GM23338 (cell line): ENCODE measurements around the gene HERPUD2. TPM values are rescaled to one million over a fixed set of nuclear protein-coding genes. Genes with fewer than 3 reads are reported as not detected.

Experiments used
- ATAC-seq: fragments of 200-7000 bp; cut with Tn5 transposase; 3 replicates; pipeline ENCODE4 v1.9.1; 2020
- DNase-seq: peaks from one replicate; pipeline ENCODE4 v3.0.0-alpha.2; 2015; ENCODE audit warnings: low spot score
- H2AFZ ChIP-seq: fragments of 200-600 bp; sonication (generic); 2 replicates; pipeline ENCODE4 v1.8.0; 2016; ENCODE audit warnings: antibody characterized with exemption, mild to moderate bottlenecking, moderate library complexity
- H3F3A ChIP-seq: fragments of 200-600 bp; sonication (generic); replicated peaks from 2 replicates; pipeline ENCODE4 v1.8.0; 2017; ENCODE audit warnings: antibody characterized with exemption, mixed run types, low read depth
- H3K27ac ChIP-seq: fragments of 200-600 bp; sonication (generic); 2 replicates; pipeline ENCODE4 v1.6.1; 2016; ENCODE audit warnings: low read depth
- H3K27me3 ChIP-seq: fragments of 200-600 bp; sonication (generic); 2 replicates; pipeline ENCODE4 v1.8.0; 2016; ENCODE audit warnings: mild to moderate bottlenecking, mixed run types, moderate library complexity; ENCODE audit not compliant: insufficient read depth
- H3K36me3 ChIP-seq: fragments of 200-600 bp; sonication (generic); 2 replicates; pipeline ENCODE4 v1.8.0; 2016; ENCODE audit warnings: mild to moderate bottlenecking; ENCODE audit not compliant: insufficient read depth
- H3K4me1 ChIP-seq: fragments of 200-600 bp; sonication (generic); 2 replicates; pipeline ENCODE4 v1.8.0; 2016; ENCODE audit warnings: mild to moderate bottlenecking, moderate library complexity; ENCODE audit not compliant: insufficient read depth
- H3K4me2 ChIP-seq: fragments of 200-600 bp; sonication (generic); 2 replicates; pipeline ENCODE4 v1.7.1; 2017; ENCODE audit warnings: mixed run types
- H3K4me3 ChIP-seq: fragments of 200-600 bp; sonication (generic); 2 replicates; pipeline ENCODE4 v1.6.1; 2016; ENCODE audit warnings: mixed run types
- H3K79me2 ChIP-seq: fragments of 200-600 bp; sonication (generic); replicated peaks from 2 replicates; pipeline ENCODE4 v1.8.0; 2017; ENCODE audit warnings: mild to moderate bottlenecking; ENCODE audit not compliant: insufficient read depth
- H3K9me2 ChIP-seq: fragments of 200-600 bp; sonication (generic); 2 replicates; pipeline ENCODE4 v1.8.0; 2017; ENCODE audit not compliant: insufficient read depth
- H4K20me1 ChIP-seq: fragments of 200-600 bp; sonication (generic); replicated peaks from 2 replicates; pipeline ENCODE4 v1.8.0; 2017; ENCODE audit warnings: mild to moderate bottlenecking; ENCODE audit not compliant: insufficient read depth
- H3K27ac Mint-ChIP-seq: 2 replicates; pipeline ENCODE4 v1.8.0; 2020; ENCODE audit warnings: inconsistent platforms, mild to moderate bottlenecking, moderate library complexity, mixed read lengths
- H3K27me3 Mint-ChIP-seq: 3 replicates; pipeline ENCODE4 v1.8.0; 2022; ENCODE audit warnings: low read depth, mild to moderate bottlenecking, moderate library complexity, mixed read lengths, inconsistent platforms; ENCODE audit not compliant: insufficient read depth, poor library complexity
- H3K36me3 Mint-ChIP-seq: 3 replicates; pipeline ENCODE4 v1.8.0; 2021; ENCODE audit warnings: low read depth, mild to moderate bottlenecking, inconsistent platforms, moderate library complexity, mixed read lengths
- H3K4me1 Mint-ChIP-seq: 3 replicates; pipeline ENCODE4 v1.8.0; 2020; ENCODE audit warnings: mild to moderate bottlenecking, inconsistent platforms, mixed read lengths
- H3K4me3 Mint-ChIP-seq: 3 replicates; pipeline ENCODE4 v1.8.0; 2021; ENCODE audit warnings: moderate library complexity, mild to moderate bottlenecking, inconsistent platforms, mixed read lengths
- H3K9me3 Mint-ChIP-seq: 3 replicates; pipeline ENCODE4 v1.8.0; 2020; ENCODE audit warnings: moderate library complexity, mild to moderate bottlenecking, inconsistent platforms, mixed read lengths
- CTCF ChIP-seq, 2 experiments: fragments of 200-600 bp in 1 of 2; sonication (generic) in 1 of 2; conservative IDR thresholded peaks; 2 replicates each; pipeline versions ENCODE4 v1.5.1 to v1.6.1; 2016 to 2017; ENCODE audit warnings: antibody characterized with exemption in 2 of 2, low read depth in 2 of 2, mild to moderate bottlenecking in 2 of 2, moderate library complexity in 1 of 2
- ETS1 ChIP-seq: IDR thresholded peaks from 2 replicates; pipeline ENCODE4 v1.6.1; 2016; ENCODE audit warnings: antibody characterized with exemption
- EZH2 ChIP-seq: fragments of 200-600 bp; sonication (generic); IDR thresholded peaks from one replicate; pipeline ENCODE4 v1.8.0; 2017; ENCODE audit warnings: antibody characterized with exemption, mild to moderate bottlenecking, low read depth; ENCODE audit not compliant: unreplicated experiment
- EZH2phosphoT487 ChIP-seq: fragments of 200-600 bp; sonication (generic); IDR thresholded peaks from one replicate; pipeline ENCODE4 v1.8.1; 2018; ENCODE audit warnings: antibody characterized with exemption; ENCODE audit not compliant: unreplicated experiment
- JUNB ChIP-seq: IDR thresholded peaks from one replicate; pipeline ENCODE4 v1.6.1; 2016; ENCODE audit warnings: antibody characterized with exemption; ENCODE audit not compliant: unreplicated experiment
- NANOG ChIP-seq: IDR thresholded peaks from 2 replicates; pipeline ENCODE4 v1.6.1; 2016; ENCODE audit warnings: antibody characterized with exemption, borderline replicate concordance
- POLR2AphosphoS5 ChIP-seq: IDR thresholded peaks from 2 replicates; pipeline ENCODE4 v1.6.1; 2016; ENCODE audit warnings: antibody characterized with exemption, low read depth
- REST ChIP-seq: IDR thresholded peaks from one replicate; pipeline ENCODE4 v1.6.1; 2018; ENCODE audit warnings: antibody characterized with exemption; ENCODE audit not compliant: unreplicated experiment
- ZNF114 ChIP-seq: fragments of 250-450 bp; sonication (Bioruptor Pico); IDR thresholded peaks from 2 replicates; pipeline ENCODE4 v1.5.0; 2020; ENCODE audit warnings: mild to moderate bottlenecking, moderate library complexity
- ZNF331 ChIP-seq: fragments of 250-450 bp; sonication (Bioruptor Pico); IDR thresholded peaks from 2 replicates; pipeline ENCODE4 v1.5.0; 2020; ENCODE audit warnings: low read depth, mild to moderate bottlenecking, moderate library complexity
- ZNF462 ChIP-seq: fragments of 250-450 bp; sonication (Bioruptor Pico); IDR thresholded peaks from 2 replicates; pipeline ENCODE4 v1.5.0; 2020; ENCODE audit warnings: mild to moderate bottlenecking, moderate library complexity
- polyA plus RNA-seq: library from polyadenylated mRNA; unstranded; fragments of >200 nt; fragmentation: Nextera tagmentation; extraction: Ambion mirVana; gene quantifications from 2 replicates; pipeline ENCODE4 v1.2.1, GENCODE V29; 2016
- total RNA-seq: library from RNA; depleted of rRNA; stranded (reverse); fragments of >200 nt; shearing (Covaris generic); gene quantifications from 2 replicates; pipeline ENCODE4 v1.2.3, GENCODE V29; 2014

The HERPUD2 gene
- total and polyA plus RNA-seq, 2 experiments from 2014 or later = 8.0 to 12.0 TPM

GRCh38 chr7:35734001-35734483, 39.1 kb upstream of the HERPUD2 start:
- Histone ChIP-seq H3K79me2 (no peaks in the 10 kb centered on the region), H3K4me1 (peaks cover 9% of the 10 kb centered on the region; the same call in 1 of the 2 replicates), H3K36me3 (no peaks in the 10 kb centered on the region), H3K27ac (no peak overlapping the region; the same call in 1 of the 2 replicates), H3K4me2 (no peak overlapping the region), H3F3A (no peaks in the 10 kb centered on the region), H3K4me3 (no peak overlapping the region), H3K9me2 (0 out of 2 replicates have a peak, but pooled peaks cover 4% of the 10 kb centered on the region), H4K20me1 (no peaks in the 10 kb centered on the region), H3K27me3 (no peaks in the 10 kb centered on the region), H2AFZ (peak overlapping the region; percentile 93)
- Mint-ChIP-seq H3K4me3 (no peak overlapping the region), H3K4me1 (peaks cover 12% of the 10 kb centered on the region), H3K9me3 (no peaks in the 10 kb centered on the region), H3K27me3 (no peaks in the 10 kb centered on the region), H3K27ac (no peak overlapping the region), H3K36me3 (no peaks in the 10 kb centered on the region)
- no peak for TF ChIP-seq ETS1
- no peak for TF ChIP-seq NANOG
- no peak for TF ChIP-seq REST
- no peak for TF ChIP-seq JUNB
- TF ChIP-seq ZNF331 (CRISPR knock-in tag) = no peak
- no peak for TF ChIP-seq EZH2phosphoT487
- TF ChIP-seq ZNF462 (CRISPR knock-in tag) = no peak
- TF ChIP-seq CTCF (conservative IDR thresholded peaks at IDR 0.05; ENCODE audit: low read depth in 2 of 2) = no peak
- TF ChIP-seq ZNF114 (CRISPR knock-in tag) = no peak
- TF ChIP-seq POLR2AphosphoS5 = no peak
- no peak for TF ChIP-seq EZH2
- ATAC-seq (peak; percentile 61), DNase-seq (no peak)
